Sigmoid colon (tissue), 7 donors: ENCODE data around the gene MRPS11. TPM values are rescaled to one million over a fixed set of nuclear protein-coding genes. Genes with fewer than 3 reads are reported as not detected.

Experiments used
- DNase-seq: peaks from one replicate; pipeline ENCODE4 v3.0.0-alpha.2; 2019
- H3K27ac ChIP-seq, 4 donors: fragments of 200-600 bp; sonication (generic); one replicate each; pipeline ENCODE4 v1.5.1; 2016 to 2019; ENCODE audit warnings: mild to moderate bottlenecking in 1 of 4
- H3K27me3 ChIP-seq, 3 donors: fragments of 200-600 bp; sonication (generic); one replicate each; pipeline ENCODE4 v1.5.1; 2019; ENCODE audit warnings: mild to moderate bottlenecking in 1 of 3
- H3K36me3 ChIP-seq, 4 donors: fragments of 200-600 bp; sonication (generic); one replicate each; pipeline ENCODE4 v1.5.1; 2016 to 2019
- H3K4me1 ChIP-seq, 4 donors: fragments of 200-600 bp; sonication (generic); one replicate each; pipeline ENCODE4 v1.5.1; 2017 to 2019
- H3K4me3 ChIP-seq, 4 donors: fragments of 200-600 bp; sonication (generic); one replicate each; pipeline ENCODE4 v1.5.1; 2017 to 2019; ENCODE audit warnings: mild to moderate bottlenecking in 2 of 4, moderate library complexity in 1 of 4
- H3K9me3 ChIP-seq, 4 donors: fragments of 200-600 bp in 3 of 4; sonication (generic) in 3 of 4; one replicate each; pipeline versions ENCODE4 v1.5.1 to v1.6.1; 2013 to 2019
- CTCF ChIP-seq, 4 experiments: fragments of 450-650 bp in 3 of 4; fragments of 200-600 bp in 1 of 4; IDR thresholded peaks; one replicate each; pipeline ENCODE4 v1.5.1; 2016 to 2019; ENCODE audit warnings: antibody characterized with exemption in 4 of 4, mild to moderate bottlenecking in 3 of 4, moderate library complexity in 2 of 4
- EP300 ChIP-seq, 4 donors: sonication (generic); formaldehyde crosslinking; IDR thresholded peaks; one replicate each; pipeline ENCODE4 v1.6.1; 2017; ENCODE audit warnings: antibody characterized with exemption in 4 of 4
- POLR2A ChIP-seq, 2 donors: fragments of 450-650 bp; IDR thresholded peaks; one replicate each; pipeline ENCODE4 v1.6.1; 2016; ENCODE audit warnings: antibody characterized with exemption in 2 of 2, mild to moderate bottlenecking in 2 of 2, moderate library complexity in 2 of 2
- POLR2AphosphoS5 ChIP-seq, 4 donors: sonication (generic); formaldehyde crosslinking; IDR thresholded peaks; one replicate each; pipeline ENCODE4 v1.6.1; 2017; ENCODE audit warnings: antibody characterized with exemption in 4 of 4
- WGBS, 2 donors: extraction: QIAGEN DNeasy Blood & Tissue Kit; methylation state at CpG; one replicate each; pipeline ENCODE4 v1.1.7; 2013; 5-methylcytosine and 5-hydroxymethylcytosine counted together
- intact Hi-C: fragments of 100-400 bp; cut with DNase I; formaldehyde crosslinking; loops from one replicate; pipeline ENCODE4 v1.15.1; 2023
- polyA plus RNA-seq, 3 donors: library from polyadenylated mRNA; stranded (reverse); fragments of 200-250 nt; gene quantifications; one replicate each; pipeline ENCODE4 v1.2.3, GENCODE V29; 2013
- total RNA-seq, 4 donors: library from RNA; depleted of rRNA; stranded (reverse); fragments of >200 nt; gene quantifications; one replicate each; pipeline ENCODE4 v1.1.0, GENCODE V29; 2016
- donor health status: healthy with polysubstance abuse.
- donor health status: Bipolar disorder and iron deficiency.
- donor health status: healthy.

Gene MRPS11
- total and polyA plus RNA-seq, 7 donors: 18.8 to 84.6 (median 46.0) TPM

- 50 to 62% methylated on average over 10 of the region's 10 CpGs for WGBS, 2 donors
- DNase-seq: no peak
- peaks cover 0 to 9% (median 0%) of the 10 kb centered on the region in 4 donors for H3K36me3 ChIP-seq
- H3K27ac ChIP-seq: no peak overlapping the region
- TF ChIP-seq POLR2AphosphoS5 (IDR thresholded peaks at IDR 0.05) (no peak), POLR2A (IDR thresholded peaks at IDR 0.05) (no peak), EP300 (IDR thresholded peaks at IDR 0.05) (no peak), CTCF (IDR thresholded peaks at IDR 0.05) (no peak)
- no peaks in the 10 kb centered on the region for H3K4me1 ChIP-seq
- no peak overlapping the region for H3K4me3 ChIP-seq
- H3K9me3 ChIP-seq: no peaks in the 10 kb centered on the region
- intact Hi-C loops: no loop called here
- no peaks in the 10 kb centered on the region for H3K27me3 ChIP-seq
These were observed 23.6 kb downstream of the MRPS11 start for GRCh38 chr15:88491158-88491557.

GRCh38 chr15:88493844-88494243, 26.3 kb downstream of the MRPS11 start:
- intact Hi-C loops: no loop called here
- H3K4me3 ChIP-seq: no peak overlapping the region
- H3K27ac ChIP-seq: no peak overlapping the region
- TF ChIP-seq CTCF (IDR thresholded peaks at IDR 0.05): no peak
- TF ChIP-seq EP300 (IDR thresholded peaks at IDR 0.05): no peak
- TF ChIP-seq POLR2AphosphoS5 (IDR thresholded peaks at IDR 0.05): no peak
- TF ChIP-seq POLR2A (IDR thresholded peaks at IDR 0.05): no peak
- H3K9me3 ChIP-seq: no peaks in the 10 kb centered on the region
- H3K27me3 ChIP-seq: no peaks in the 10 kb centered on the region
- DNase-seq: no peak
- 88 to 94% methylated on average over 10 of the region's 10 CpGs for WGBS, 2 donors
- no peaks in the 10 kb centered on the region for H3K4me1 ChIP-seq
- H3K36me3 ChIP-seq: peaks cover 0 to 31% (median 0%) of the 10 kb centered on the region in 4 donors

DNA sequence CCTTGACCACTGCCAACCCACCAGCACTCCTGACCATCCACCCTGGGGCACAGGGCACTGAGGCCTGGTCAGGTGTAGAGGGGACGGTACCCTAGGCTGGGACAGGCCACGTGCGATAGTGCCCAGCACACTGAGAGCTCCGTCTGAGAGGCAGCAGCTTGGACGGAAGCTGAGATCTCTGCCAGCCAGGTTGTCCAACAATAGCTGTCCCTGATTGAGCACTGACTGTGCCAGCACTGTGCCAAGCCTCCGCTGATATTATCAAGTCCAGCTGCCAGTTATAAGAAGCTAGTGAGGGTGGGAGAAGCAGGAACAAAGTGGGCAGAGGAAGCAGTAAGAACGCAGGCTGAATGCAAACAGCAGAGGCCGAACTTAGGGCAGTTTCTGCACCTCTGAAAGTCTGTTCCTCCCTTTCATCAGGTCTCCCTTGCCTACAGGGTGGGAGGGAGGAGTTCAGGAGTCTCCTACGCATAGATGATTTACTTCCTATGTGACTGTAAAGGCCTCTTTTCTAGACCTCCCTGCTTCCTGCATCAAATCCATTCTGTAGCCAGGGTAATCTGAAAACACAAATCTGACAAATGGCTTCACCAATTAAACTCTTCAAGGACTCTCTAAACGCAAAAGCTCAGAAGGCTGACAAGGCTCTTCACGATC, 29.7 kb downstream of the MRPS11 start:
- Histone ChIP-seq H3K36me3 (peaks cover 0 to 35% (median under 1%) of the 10 kb centered on the region in 4 donors), H3K4me3 (no peak overlapping the region), H3K4me1 (no peaks in the 10 kb centered on the region), H3K27me3 (no peaks in the 10 kb centered on the region), H3K9me3 (no peaks in the 10 kb centered on the region), H3K27ac (no peak overlapping the region)
- intact Hi-C loops: no loop called here
- TF ChIP-seq POLR2A (IDR thresholded peaks at IDR 0.05) (no peak), POLR2AphosphoS5 (IDR thresholded peaks at IDR 0.05) (no peak), CTCF (IDR thresholded peaks at IDR 0.05) (no peak), EP300 (IDR thresholded peaks at IDR 0.05) (no peak)
- 89 to 95% methylated on average over 11 of the region's 11 CpGs for WGBS, 2 donors
- no peak for DNase-seq

GRCh38 chr15:88498996-88499395, 31.5 kb downstream of the MRPS11 start:
- no peaks in the 10 kb centered on the region for H3K4me1 ChIP-seq

More at GRCh38 chr15:88498996-88499395, 31.5 kb downstream of the MRPS11 start:
- no peak for DNase-seq
- no peak overlapping the region for H3K27ac ChIP-seq
- TF ChIP-seq POLR2AphosphoS5 (IDR thresholded peaks at IDR 0.05) (no peak), CTCF (IDR thresholded peaks at IDR 0.05) (no peak), EP300 (IDR thresholded peaks at IDR 0.05) (no peak), POLR2A (IDR thresholded peaks at IDR 0.05) (no peak)
- H3K36me3 ChIP-seq: peaks cover 0 to 44% (median 3%) of the 10 kb centered on the region in 4 donors
- H3K9me3 ChIP-seq: no peaks in the 10 kb centered on the region
- WGBS, 2 donors: 78 to 82% methylated on average over 3 of the region's 3 CpGs
- intact Hi-C loops: no loop called here
- no peaks in the 10 kb centered on the region for H3K27me3 ChIP-seq
- H3K4me3 ChIP-seq: no peak overlapping the region
